ENCODE results near the gene PDZRN3. TPM values are rescaled to one million over a fixed set of nuclear protein-coding genes. Genes with fewer than 3 reads are reported as not detected.

Gene PDZRN3
- total RNA-seq, 2 donors from 2014 or later = 6.1 to 10.4 TPM

DNA sequence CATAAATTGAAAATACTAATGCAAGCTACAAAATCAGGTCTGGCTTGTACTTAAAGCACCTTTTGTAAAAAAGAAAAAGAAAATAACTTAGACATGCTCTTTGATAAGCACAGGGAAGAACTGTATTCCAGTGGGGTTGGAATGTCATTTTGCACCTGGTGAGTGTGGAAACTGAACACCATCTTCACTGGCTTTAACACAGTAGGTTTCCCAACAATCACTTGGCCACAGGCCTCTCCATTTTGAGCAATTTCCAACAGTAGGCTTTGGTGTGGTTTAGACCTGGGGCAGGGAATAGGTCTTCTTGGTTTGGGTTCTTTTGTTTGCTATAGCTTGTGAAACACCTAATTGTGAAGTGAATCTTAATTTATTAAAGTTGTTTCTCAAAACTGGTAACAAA lies 18.9 kb downstream of the PDZRN3 start:
- H3K9me3 Mint-ChIP-seq = no peaks in the 10 kb centered on the region
- H3K4me1 Mint-ChIP-seq = peaks cover 15% of the 10 kb centered on the region
- Histone ChIP-seq H3K27me3 (ENCODE audit: control insufficient read depth, insufficient read depth, low read length, poor library complexity, severe bottlenecking) (no peaks in the 10 kb centered on the region), H3K9me3 (ENCODE audit: control insufficient read depth, low read length) (no peaks in the 10 kb centered on the region), H3K36me3 (ENCODE audit: control insufficient read depth, insufficient read depth, low read length) (peaks cover 65% of the 10 kb centered on the region), H3K9ac (ENCODE audit: extremely low read depth, low read length, poor library complexity, severe bottlenecking) (no peak overlapping the region), H3K4me3 (ENCODE audit: low read length) (no peak overlapping the region), H3K4me1 (ENCODE audit: control insufficient read depth, insufficient read depth, low read length) (peaks cover 15% of the 10 kb centered on the region), H3K27ac (ENCODE audit: low read depth, low read length) (no peak overlapping the region)
- H3K36me3 Mint-ChIP-seq (ENCODE audit: low read depth) = no peaks in the 10 kb centered on the region
- no peak overlapping the region for H3K27ac Mint-ChIP-seq
- no peaks in the 10 kb centered on the region for H3K27me3 Mint-ChIP-seq (ENCODE audit: insufficient read depth)
- TF ChIP-seq, protein P1, sequence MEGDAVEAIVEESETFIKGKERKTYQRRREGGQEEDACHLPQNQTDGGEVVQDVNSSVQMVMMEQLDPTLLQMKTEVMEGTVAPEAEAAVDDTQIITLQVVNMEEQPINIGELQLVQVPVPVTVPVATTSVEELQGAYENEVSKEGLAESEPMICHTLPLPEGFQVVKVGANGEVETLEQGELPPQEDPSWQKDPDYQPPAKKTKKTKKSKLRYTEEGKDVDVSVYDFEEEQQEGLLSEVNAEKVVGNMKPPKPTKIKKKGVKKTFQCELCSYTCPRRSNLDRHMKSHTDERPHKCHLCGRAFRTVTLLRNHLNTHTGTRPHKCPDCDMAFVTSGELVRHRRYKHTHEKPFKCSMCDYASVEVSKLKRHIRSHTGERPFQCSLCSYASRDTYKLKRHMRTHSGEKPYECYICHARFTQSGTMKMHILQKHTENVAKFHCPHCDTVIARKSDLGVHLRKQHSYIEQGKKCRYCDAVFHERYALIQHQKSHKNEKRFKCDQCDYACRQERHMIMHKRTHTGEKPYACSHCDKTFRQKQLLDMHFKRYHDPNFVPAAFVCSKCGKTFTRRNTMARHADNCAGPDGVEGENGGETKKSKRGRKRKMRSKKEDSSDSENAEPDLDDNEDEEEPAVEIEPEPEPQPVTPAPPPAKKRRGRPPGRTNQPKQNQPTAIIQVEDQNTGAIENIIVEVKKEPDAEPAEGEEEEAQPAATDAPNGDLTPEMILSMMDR (conservative IDR thresholded peaks at IDR 0.05) = no peak
- no peak for DNase-seq
- H3K4me3 Mint-ChIP-seq = no peak overlapping the region

GRCh38 chr3:73605412-73605811 lies 19.3 kb downstream of the PDZRN3 start:
- no peaks in the 10 kb centered on the region for H3K36me3 Mint-ChIP-seq (ENCODE audit: low read depth)
- no peak overlapping the region for H3K4me3 Mint-ChIP-seq
- no peak overlapping the region for H3K27ac Mint-ChIP-seq
- H3K36me3 ChIP-seq (ENCODE audit: control insufficient read depth, insufficient read depth, low read length) = peaks cover 69% of the 10 kb centered on the region
- peaks cover 15% of the 10 kb centered on the region for H3K4me1 ChIP-seq (ENCODE audit: control insufficient read depth, insufficient read depth, low read length)
- H3K9ac ChIP-seq (ENCODE audit: extremely low read depth, low read length, poor library complexity, severe bottlenecking) = no peak overlapping the region
- 91 to 92% methylated on average over 1 of the region's 1 CpG for WGBS, 2 experiments (ENCODE audit: insufficient coverage in 1 of 2, insufficient read length in 1 of 2)
- H3K27ac ChIP-seq (ENCODE audit: low read depth, low read length) = no peak overlapping the region
- H3K27me3 ChIP-seq (ENCODE audit: control insufficient read depth, insufficient read depth, low read length, poor library complexity, severe bottlenecking) = no peaks in the 10 kb centered on the region
- H3K4me1 Mint-ChIP-seq = peaks cover 15% of the 10 kb centered on the region
- no peaks in the 10 kb centered on the region for H3K27me3 Mint-ChIP-seq (ENCODE audit: insufficient read depth)
- no peak overlapping the region for H3K4me3 ChIP-seq (ENCODE audit: low read length)
- DNase-seq = no peak
- H3K9me3 Mint-ChIP-seq = no peaks in the 10 kb centered on the region
- H3K9me3 ChIP-seq (ENCODE audit: control insufficient read depth, low read length) = no peaks in the 10 kb centered on the region
- TF ChIP-seq, protein P1 (conservative IDR thresholded peaks at IDR 0.05) = no peak

- H3K4me3 Mint-ChIP-seq = no peak overlapping the region
- no peak overlapping the region for H3K27ac Mint-ChIP-seq
- H3K4me3 ChIP-seq (ENCODE audit: low read length) = no peak overlapping the region
- no peaks in the 10 kb centered on the region for H3K9me3 ChIP-seq (ENCODE audit: control insufficient read depth, low read length)
- H3K9me3 Mint-ChIP-seq = no peaks in the 10 kb centered on the region
- no peak overlapping the region for H3K9ac ChIP-seq (ENCODE audit: extremely low read depth, low read length, poor library complexity, severe bottlenecking)
- H3K36me3 Mint-ChIP-seq (ENCODE audit: low read depth) = no peaks in the 10 kb centered on the region
- WGBS, 2 experiments (ENCODE audit: insufficient coverage in 1 of 2, insufficient read length in 1 of 2) = 95 to 100% methylated on average over 2 of the region's 3 CpGs
- H3K36me3 ChIP-seq (ENCODE audit: control insufficient read depth, insufficient read depth, low read length) = peaks cover 79% of the 10 kb centered on the region
- DNase-seq = no peak
- peaks cover 15% of the 10 kb centered on the region for H3K4me1 Mint-ChIP-seq
- peaks cover 15% of the 10 kb centered on the region for H3K4me1 ChIP-seq (ENCODE audit: control insufficient read depth, insufficient read depth, low read length)
- H3K27me3 Mint-ChIP-seq (ENCODE audit: insufficient read depth) = no peaks in the 10 kb centered on the region
- no peak overlapping the region for H3K27ac ChIP-seq (ENCODE audit: low read depth, low read length)
- TF ChIP-seq, protein P1 (conservative IDR thresholded peaks at IDR 0.05) = no peak
- H3K27me3 ChIP-seq (ENCODE audit: control insufficient read depth, insufficient read depth, low read length, poor library complexity, severe bottlenecking) = no peaks in the 10 kb centered on the region
These were observed 20.3 kb downstream of the PDZRN3 start for GRCh38 chr3:73604451-73604850.

All from endodermal cell (in vitro differentiated cells).